HEK293T (cell line): ENCODE results near the gene ATG101.

Experiments used
- BHLHE40 ChIP-seq: fragments of 450-650 bp; IDR thresholded peaks from 2 replicates; pipeline ENCODE4 v1.6.1; 2016; ENCODE audit warnings: mild to moderate bottlenecking, moderate library complexity, borderline replicate concordance
- ELF4 ChIP-seq: fragments of 450-650 bp; IDR thresholded peaks from 2 replicates; pipeline ENCODE4 v1.6.1; 2017; ENCODE audit warnings: antibody characterized with exemption
- TARDBP ChIP-seq: fragments of 450-650 bp; IDR thresholded peaks from 2 replicates; pipeline ENCODE4 v1.6.1; 2016

- TF ChIP-seq TARDBP (no peak), BHLHE40 (no peak), ELF4 (no peak)
Measured at GRCh38 chr12:52049688-52050087, 20.1 kb upstream of the ATG101 start.
